DLD1 (cell line): ENCODE data around the gene RPL37.
"Not testable (repeated sequence)": the region's sequence is repeated elsewhere in the genome, so short reads cannot be mapped to it uniquely, and the experiment has no call there.

Experiments
- in situ Hi-C: cut with HindIII; loops from 2 replicates; pipeline ENCODE4 v1.10.0; 2017; ENCODE audit warnings: low sequenced_read_pairs

The RPL37 gene

GRCh38 chr5:40834849-40835787, at the start of gene RPL37:
Gene RPL37, minus strand, starts transcription at chr5:40835222. Its CDS starts 37 bp downstream, at chr5:40835185.
- in situ Hi-C loops: no loop called here

- in situ Hi-C loops: not testable (repeated sequence)
Observed at GRCh38 chr5:40883051-40883450, 48.0 kb upstream of the RPL37 start.

- in situ Hi-C loops: no loop called here
Observed at GRCh38 chr5:40882291-40882690, 47.3 kb upstream of the RPL37 start.

- in situ Hi-C loops: no loop called here
Observed at GRCh38 chr5:40879163-40879942, 44.3 kb upstream of the RPL37 start.

- in situ Hi-C loops: no loop called here
Observed at GRCh38 chr5:40877371-40877988, 42.5 kb upstream of the RPL37 start.

GRCh38 chr5:40875958-40876357, 40.9 kb upstream of the RPL37 start:
- in situ Hi-C loops: no loop called here

GRCh38 chr5:40873286-40873880, 38.4 kb upstream of the RPL37 start:
- in situ Hi-C loops: no loop called here

GRCh38 chr5:40872253-40872652, 37.2 kb upstream of the RPL37 start:
- in situ Hi-C loops: not testable (repeated sequence)

- in situ Hi-C loops: no loop called here
Observed at GRCh38 chr5:40871177-40871576, 36.2 kb upstream of the RPL37 start.

GRCh38 chr5:40869384-40869783, 34.4 kb upstream of the RPL37 start:
- in situ Hi-C loops: no loop called here

- in situ Hi-C loops: no loop called here
Observed at GRCh38 chr5:40866844-40867243, 31.8 kb upstream of the RPL37 start.

- in situ Hi-C loops: not testable (repeated sequence)
Observed at GRCh38 chr5:40865004-40865403, 30.0 kb upstream of the RPL37 start.

- in situ Hi-C loops: no loop called here
Observed at GRCh38 chr5:40860711-40861110, 25.7 kb upstream of the RPL37 start.

GRCh38 chr5:40853632-40854192, 18.7 kb upstream of the RPL37 start:
- in situ Hi-C loops: no loop called here

GRCh38 chr5:40847525-40847924, 12.5 kb upstream of the RPL37 start:
- in situ Hi-C loops: no loop called here

- in situ Hi-C loops: no loop called here
Observed at GRCh38 chr5:40846371-40846770, 11.3 kb upstream of the RPL37 start.

- in situ Hi-C loops: no loop called here
Observed at GRCh38 chr5:40844565-40844964, 9.5 kb upstream of the RPL37 start.

- in situ Hi-C loops: no loop called here
Observed at GRCh38 chr5:40842351-40842750, 7.3 kb upstream of the RPL37 start.

GRCh38 chr5:40841068-40841805, 6.2 kb upstream of the RPL37 start, which contains the start of gene CARD6:
Gene CARD6, plus strand, starts transcription at chr5:40841367. Its CDS starts 16 bp downstream, at chr5:40841383.
- in situ Hi-C loops: no loop called here

- in situ Hi-C loops: no loop called here
Observed at GRCh38 chr5:40838086-40838485, 3.1 kb upstream of the RPL37 start.
